ENCODE data around the gene WIZ. TPM values are rescaled to one million over a fixed set of nuclear protein-coding genes. Genes with fewer than 3 reads are reported as not detected.
A peak's percentile ranks its signal among the peaks of the same experiment; 100 is the strongest.

Gene WIZ
- total and polyA plus RNA-seq, 10 of the 15 experiments (the other 5 are each of a cell fraction or from before 2014, with no cell fraction given): 0.10 to 26.7 (median 2.7) TPM

GRCh38 chr19:15466851-15467733 is 17.3 kb upstream of the WIZ start:
- peak overlapping the region; percentile 37 for H2AFZ ChIP-seq (ENCODE audit: control insufficient read depth, low read depth, low read length)
- DNase-seq (ENCODE audit: low read depth, low spot score) (peak; percentile 97), ATAC-seq (peak; percentile 71), FAIRE-seq (peak; percentile 97)
- ChIA-PET POLR2A (interaction anchor here (0.6 to 1.8 kb wide), 9 partner anchors 29 to 1220 kb away, joined by 3 to 6 read pairs (median 3); partner anchors contain the start of genes AKAP8 and AKAP8L), SMC1A (ENCODE audit: uncharacterized antibody, unreplicated experiment) (interaction anchor here (0.8 to 6.0 kb wide), 5 partner anchors 11 to 133 kb away, joined by 3 to 26 read pairs (median 3); partner anchors contain the start of gene AKAP8L), CTCF (interaction anchor here (1.0 to 2.1 kb wide), 4 partner anchors 17 to 204 kb away, joined by 3 to 7 read pairs (median 4); partner anchors contain the start of gene AKAP8L), RAD21 (ENCODE audit: unreplicated experiment) (interaction anchor here (1.2 to 2.4 kb wide), 3 partner anchors 26 to 48 kb away, joined by 3 to 9 read pairs (median 3); partner anchors contain the start of gene AKAP8L)
- H3K4me2 ChIP-seq (ENCODE audit: control insufficient read depth, insufficient read depth): peak overlapping the region; percentile 40
- peak overlapping the region; percentile 80 for H3K27ac ChIP-seq (ENCODE audit: control insufficient read depth, insufficient read depth)
- BruUV-seq (replicated peaks): no TSS peak
- H3K9me3 ChIP-seq (replicated peaks; ENCODE audit: control insufficient read depth, insufficient read depth, low read length): no peaks in the 10 kb centered on the region; the same call in 2 of the 3 replicates
- H3K9ac ChIP-seq (ENCODE audit: control insufficient read depth, insufficient read depth, low read length): peak overlapping the region; percentile 3; the same call in 1 of the 2 replicates
- H3K27me3 ChIP-seq (replicated peaks in 1 of 2; ENCODE audit: control insufficient read depth in 2 of 2, insufficient read depth in 2 of 2, low read length in 1 of 2): no peaks in the 10 kb centered on the region
- 5% methylated on average over 8 of the region's 8 CpGs for WGBS (ENCODE audit: insufficient coverage, insufficient replicate concordance, low lambda C conversion rate, missing lambda C conversion rate)
- no peaks in the 10 kb centered on the region for H4K20me1 ChIP-seq (ENCODE audit: control insufficient read depth, insufficient read depth)
- H3K4me3 ChIP-seq: peak overlapping the region; percentile 17; the same call in 1 of the 2 replicates
- peaks cover 22% of the 10 kb centered on the region for H3K4me1 ChIP-seq (ENCODE audit: control insufficient read depth, insufficient read depth, low read length)
- peaks cover 17% of the 10 kb centered on the region for H3K79me2 ChIP-seq (ENCODE audit: control insufficient read depth, insufficient read depth, low read length)
- in situ Hi-C loops (cut with MboI): no loop called here
- H3K36me3 ChIP-seq (ENCODE audit: control insufficient read depth in 2 of 2, insufficient read depth in 2 of 2, low read length in 1 of 2): no peaks in the 10 kb centered on the region; a peak in 1 of 4 replicates
- intact Hi-C loops (cut with micrococcal nuclease; ENCODE audit: unreplicated experiment): loop anchor here (5.0 to 10.0 kb wide), 2 partner anchors 52 to 90 kb away; partner anchors contain the start of gene AKAP8L
- TF ChIP-seq ASH2L (IDR thresholded peaks at IDR 0.05; ENCODE audit: borderline replicate concordance, low read depth) (no peak), PBX3 (IDR thresholded peaks at IDR 0.05; ENCODE audit: insufficient replicate concordance, low read depth, low read length) (no peak), GATAD2B (conservative IDR thresholded peaks at IDR 0.05; ENCODE audit: low read depth) (no peak), CBFB (IDR thresholded peaks at IDR 0.05; ENCODE audit: low read depth) (no peak), CEBPB (IDR thresholded peaks at IDR 0.05; ENCODE audit: borderline replicate concordance in 1 of 2, low read depth in 2 of 2, low read length in 2 of 2) (no peak), PRDM15 (CRISPR knock-in tag; IDR thresholded peaks at IDR 0.05) (no peak), IKZF1 (conservative IDR thresholded peaks at IDR 0.05) (peak; percentile 52; the same call in 1 of the 2 replicates), POU2F2 (IDR thresholded peaks at IDR 0.05; ENCODE audit: borderline replicate concordance, low read depth, low read length) (0 out of 3 replicates have a peak, but pooled peaks have one; percentile 2), NFYB (IDR thresholded peaks at IDR 0.05; ENCODE audit: insufficient read depth, low read depth, low read length) (no peak)
- TF ChIP-seq, protein P1, sequence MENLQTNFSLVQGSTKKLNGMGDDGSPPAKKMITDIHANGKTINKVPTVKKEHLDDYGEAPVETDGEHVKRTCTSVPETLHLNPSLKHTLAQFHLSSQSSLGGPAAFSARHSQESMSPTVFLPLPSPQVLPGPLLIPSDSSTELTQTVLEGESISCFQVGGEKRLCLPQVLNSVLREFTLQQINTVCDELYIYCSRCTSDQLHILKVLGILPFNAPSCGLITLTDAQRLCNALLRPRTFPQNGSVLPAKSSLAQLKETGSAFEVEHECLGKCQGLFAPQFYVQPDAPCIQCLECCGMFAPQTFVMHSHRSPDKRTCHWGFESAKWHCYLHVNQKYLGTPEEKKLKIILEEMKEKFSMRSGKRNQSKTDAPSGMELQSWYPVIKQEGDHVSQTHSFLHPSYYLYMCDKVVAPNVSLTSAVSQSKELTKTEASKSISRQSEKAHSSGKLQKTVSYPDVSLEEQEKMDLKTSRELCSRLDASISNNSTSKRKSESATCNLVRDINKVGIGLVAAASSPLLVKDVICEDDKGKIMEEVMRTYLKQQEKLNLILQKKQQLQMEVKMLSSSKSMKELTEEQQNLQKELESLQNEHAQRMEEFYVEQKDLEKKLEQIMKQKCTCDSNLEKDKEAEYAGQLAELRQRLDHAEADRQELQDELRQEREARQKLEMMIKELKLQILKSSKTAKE (IDR thresholded peaks at IDR 0.05; ENCODE audit: low read depth, poor library complexity, severe bottlenecking): peak; percentile 63
